Fibroblast of lung (primary cell): ENCODE measurements around the gene POLK. TPM values are rescaled to one million over a fixed set of nuclear protein-coding genes. Genes with fewer than 3 reads are reported as not detected.

Source experiments
- DNase-seq, 2 donors: peaks; one replicate each; pipeline versions ENCODE4 v3.0.0 to v3.0.0-alpha.2; 2010; ENCODE audit warnings: low read depth in 2 of 2
- H2AFZ ChIP-seq: 2 replicates; pipeline ENCODE4 v1.5.1; 2012; ENCODE audit warnings: low read length, control low read depth, inconsistent platforms
- H3K27ac ChIP-seq: 2 replicates; pipeline ENCODE4 v1.5.1; 2011; ENCODE audit warnings: low read length, control low read depth; ENCODE audit not compliant: insufficient read depth
- H3K27me3 ChIP-seq: 2 replicates; pipeline ENCODE4 v1.5.1; 2011; ENCODE audit warnings: mild to moderate bottlenecking, low read length; ENCODE audit not compliant: control insufficient read depth, insufficient read depth
- H3K36me3 ChIP-seq: 2 replicates; pipeline ENCODE4 v1.5.1; 2011; ENCODE audit warnings: low read length; ENCODE audit not compliant: control insufficient read depth, insufficient read depth
- H3K4me1 ChIP-seq: 2 replicates; pipeline ENCODE4 v1.5.1; 2011; ENCODE audit warnings: low read length; ENCODE audit not compliant: control insufficient read depth, insufficient read depth; ENCODE audit errors: extremely low read depth
- H3K4me2 ChIP-seq: 2 replicates; pipeline ENCODE4 v1.5.1; 2011; ENCODE audit warnings: low read length, control low read depth; ENCODE audit not compliant: insufficient read depth; ENCODE audit errors: extremely low read depth
- H3K4me3 ChIP-seq, 4 experiments: fragments of 200-600 bp in 1 of 4; sonication (generic) in 1 of 4; replicated peaks in 1 of 4; 2 replicates each; pipeline ENCODE4 v1.5.1; 2011 to 2016; ENCODE audit warnings: low read length in 4 of 4, low read depth in 3 of 4, mild to moderate bottlenecking in 3 of 4, control low read depth in 2 of 4, inconsistent platforms in 1 of 4, mixed read lengths in 1 of 4; ENCODE audit not compliant: insufficient read depth in 1 of 4; ENCODE audit errors: control extremely low read depth in 1 of 4
- H3K79me2 ChIP-seq: 2 replicates; pipeline ENCODE4 v1.5.1; 2012; ENCODE audit warnings: mild to moderate bottlenecking, low read length, inconsistent platforms; ENCODE audit not compliant: control insufficient read depth, insufficient read depth
- H3K9ac ChIP-seq: 2 replicates; pipeline ENCODE4 v1.5.1; 2011; ENCODE audit warnings: mild to moderate bottlenecking, low read length, control low read depth; ENCODE audit not compliant: insufficient read depth
- H3K9me3 ChIP-seq: 2 replicates; pipeline ENCODE4 v1.5.1; 2012; ENCODE audit warnings: low read depth, low read length; ENCODE audit not compliant: control insufficient read depth, insufficient read depth
- H4K20me1 ChIP-seq: 2 replicates; pipeline ENCODE4 v1.5.1; 2011; ENCODE audit warnings: low read length; ENCODE audit not compliant: control insufficient read depth, insufficient read depth; ENCODE audit errors: extremely low read depth
- CTCF ChIP-seq, 2 donors: IDR thresholded peaks in 1 of 2; conservative IDR thresholded peaks in 1 of 2; 1 replicate in 1 of 2; 2 replicates in 1 of 2; pipeline ENCODE4 v1.5.1; 2011 to 2012; ENCODE audit warnings: low read length in 2 of 2, control low read depth in 1 of 2, inconsistent platforms in 1 of 2, low read depth in 1 of 2, mild to moderate bottlenecking in 1 of 2
- EZH2 ChIP-seq: IDR thresholded peaks from 2 replicates; pipeline ENCODE4 v1.5.1; 2012; ENCODE audit warnings: low read length, control low read depth, mild to moderate bottlenecking; ENCODE audit errors: missing control alignments
- polyA minus RNA-seq: library from RNA; depleted of rRNA, polyadenylated mRNA; stranded (reverse); fragments of >200 nt; gene quantifications from 2 replicates; pipeline ENCODE4 v1.2.3, GENCODE V29; 2011; ENCODE audit warnings: low replicate concordance
- polyA plus RNA-seq, 2 donors: library from polyadenylated mRNA; depleted of rRNA in 1 of 2; stranded (reverse) in 1 of 2; unstranded in 1 of 2; fragments of >200 nt; gene quantifications; 2 replicates each; pipeline ENCODE4 v1.2.1, GENCODE V29; 2011 to 2012; ENCODE audit warnings: missing spikeins in 1 of 2
- total RNA-seq: library from RNA; depleted of rRNA; stranded (reverse); fragments of >200 nt; gene quantifications from 2 replicates; pipeline ENCODE4 v1.2.1, GENCODE V29; 2014

Gene POLK
- 33.4 and 44.9 TPM in 2 replicates for total RNA-seq
- 24.7 and 32.0 TPM in 2 replicates for polyA plus RNA-seq
- 11.5 and 15.5 TPM in 2 replicates for polyA plus RNA-seq (2012)
- polyA minus RNA-seq, result 3.8 and 21.1 TPM in 2 replicates

GRCh38 chr5:75511435-75512382 is at the start of gene POLK, which contains the start of gene CERT1:
POLK (plus strand) TSS chr5:75511891.
CERT1 (minus strand) TSS chr5:75511629; CDS start chr5:75511207, 422 bp downstream.
- peak; percentile 98 for DNase-seq
- Histone ChIP-seq H3K27me3 (no peaks in the 10 kb centered on the region), H2AFZ (peak within 1 kb of the TSS; percentile 94), H3K4me3 (peak within 1 kb of the TSS; percentile 82 to 92 (median 85)), H4K20me1 (no peaks in the 10 kb centered on the region), H3K27ac (peak within 1 kb of the TSS; percentile 87), H3K9me3 (no peaks in the 10 kb centered on the region), H3K36me3 (no peaks in the 10 kb centered on the region), H3K9ac (peak within 1 kb of the TSS; percentile 88), H3K79me2 (peaks cover 87% of the 10 kb centered on the region), H3K4me1 (no peaks in the 10 kb centered on the region), H3K4me2 (peak within 1 kb of the TSS; percentile 83)
- TF ChIP-seq CTCF (conservative IDR thresholded peaks at IDR 0.05 in 1 of 2, IDR thresholded peaks at IDR 0.05 in 1 of 2; ENCODE audit: low read depth in 1 of 2, low read length in 2 of 2) (no peak), EZH2 (no peak)

GRCh38 chr5:75463726-75464125 is 48.0 kb upstream of the POLK start:
- H2AFZ ChIP-seq, result no peak overlapping the region
- peaks cover 11% of the 10 kb centered on the region for H3K79me2 ChIP-seq
- no peaks in the 10 kb centered on the region for H4K20me1 ChIP-seq
- H3K27me3 ChIP-seq, result no peaks in the 10 kb centered on the region
- H3K27ac ChIP-seq, result no peak overlapping the region
- TF ChIP-seq CTCF (conservative IDR thresholded peaks at IDR 0.05 in 1 of 2, IDR thresholded peaks at IDR 0.05 in 1 of 2; ENCODE audit: low read depth in 1 of 2, low read length in 2 of 2), result no peak
- no peak for TF ChIP-seq EZH2
- no peaks in the 10 kb centered on the region for H3K9me3 ChIP-seq
- no peak for DNase-seq
- no peak overlapping the region for H3K4me3 ChIP-seq
- no peaks in the 10 kb centered on the region for H3K36me3 ChIP-seq
- no peaks in the 10 kb centered on the region for H3K4me1 ChIP-seq
- no peak overlapping the region for H3K4me2 ChIP-seq
- no peak overlapping the region for H3K9ac ChIP-seq

- no peaks in the 10 kb centered on the region for H3K9me3 ChIP-seq
- H3K79me2 ChIP-seq, result peaks cover 12% of the 10 kb centered on the region
- H3K4me2 ChIP-seq, result no peak overlapping the region
- H3K27ac ChIP-seq, result no peak overlapping the region
- H2AFZ ChIP-seq, result no peak overlapping the region
- TF ChIP-seq EZH2 (no peak), CTCF (conservative IDR thresholded peaks at IDR 0.05 in 1 of 2, IDR thresholded peaks at IDR 0.05 in 1 of 2; ENCODE audit: low read depth in 1 of 2, low read length in 2 of 2) (no peak)
- no peaks in the 10 kb centered on the region for H4K20me1 ChIP-seq
- H3K4me3 ChIP-seq, result no peak overlapping the region
- no peak overlapping the region for H3K9ac ChIP-seq
- H3K4me1 ChIP-seq, result no peaks in the 10 kb centered on the region
- no peaks in the 10 kb centered on the region for H3K36me3 ChIP-seq
- no peaks in the 10 kb centered on the region for H3K27me3 ChIP-seq
- peak; percentile 17 to 61 for DNase-seq
Observed at GRCh38 chr5:75465480-75465879, 46.2 kb upstream of the POLK start.
